Measurements from ENCODE around the gene TMEM250.

DNA sequence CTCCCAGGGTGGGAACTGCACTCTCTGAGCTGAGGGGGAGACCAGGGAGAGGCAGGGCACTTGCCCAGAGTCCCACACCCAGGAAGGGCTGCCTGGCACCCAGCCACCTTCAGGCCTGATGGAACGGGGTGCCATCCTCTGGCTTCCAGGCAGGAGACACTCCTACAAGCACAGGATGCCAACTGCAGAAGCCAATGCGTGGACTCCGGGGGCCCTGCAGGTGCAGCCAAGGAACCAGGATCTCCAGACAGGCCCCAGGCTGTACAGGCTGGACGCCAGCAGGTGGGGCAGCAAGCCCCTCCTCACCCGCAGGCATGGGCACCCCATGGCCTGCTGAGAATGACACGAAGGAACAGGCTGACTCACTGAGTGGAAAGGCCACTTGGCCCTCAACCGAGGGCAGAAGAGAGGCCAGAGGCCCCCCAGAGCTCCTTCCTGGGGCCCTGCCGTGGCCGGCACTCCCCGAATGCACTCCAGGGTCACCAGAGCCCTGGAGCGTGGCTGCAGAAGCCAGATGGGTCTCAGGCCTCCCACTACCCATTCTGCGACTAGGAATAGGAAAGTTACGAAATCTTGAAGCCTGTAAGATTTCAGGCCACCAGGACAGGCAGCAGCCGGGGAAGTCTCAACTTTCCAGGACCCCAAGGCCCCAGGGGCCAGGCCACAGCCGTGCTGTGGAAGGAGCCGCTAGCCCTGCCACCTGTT is 39.3 kb downstream of the TMEM250 start:
- TF ChIP-seq, protein P1, sequence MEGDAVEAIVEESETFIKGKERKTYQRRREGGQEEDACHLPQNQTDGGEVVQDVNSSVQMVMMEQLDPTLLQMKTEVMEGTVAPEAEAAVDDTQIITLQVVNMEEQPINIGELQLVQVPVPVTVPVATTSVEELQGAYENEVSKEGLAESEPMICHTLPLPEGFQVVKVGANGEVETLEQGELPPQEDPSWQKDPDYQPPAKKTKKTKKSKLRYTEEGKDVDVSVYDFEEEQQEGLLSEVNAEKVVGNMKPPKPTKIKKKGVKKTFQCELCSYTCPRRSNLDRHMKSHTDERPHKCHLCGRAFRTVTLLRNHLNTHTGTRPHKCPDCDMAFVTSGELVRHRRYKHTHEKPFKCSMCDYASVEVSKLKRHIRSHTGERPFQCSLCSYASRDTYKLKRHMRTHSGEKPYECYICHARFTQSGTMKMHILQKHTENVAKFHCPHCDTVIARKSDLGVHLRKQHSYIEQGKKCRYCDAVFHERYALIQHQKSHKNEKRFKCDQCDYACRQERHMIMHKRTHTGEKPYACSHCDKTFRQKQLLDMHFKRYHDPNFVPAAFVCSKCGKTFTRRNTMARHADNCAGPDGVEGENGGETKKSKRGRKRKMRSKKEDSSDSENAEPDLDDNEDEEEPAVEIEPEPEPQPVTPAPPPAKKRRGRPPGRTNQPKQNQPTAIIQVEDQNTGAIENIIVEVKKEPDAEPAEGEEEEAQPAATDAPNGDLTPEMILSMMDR (IDR thresholded peaks at IDR 0.05): no peak
- no peak for TF ChIP-seq POLR2A (IDR thresholded peaks at IDR 0.05)
